Measurements from ENCODE around the gene MSX1.

The MSX1 gene

DNA sequence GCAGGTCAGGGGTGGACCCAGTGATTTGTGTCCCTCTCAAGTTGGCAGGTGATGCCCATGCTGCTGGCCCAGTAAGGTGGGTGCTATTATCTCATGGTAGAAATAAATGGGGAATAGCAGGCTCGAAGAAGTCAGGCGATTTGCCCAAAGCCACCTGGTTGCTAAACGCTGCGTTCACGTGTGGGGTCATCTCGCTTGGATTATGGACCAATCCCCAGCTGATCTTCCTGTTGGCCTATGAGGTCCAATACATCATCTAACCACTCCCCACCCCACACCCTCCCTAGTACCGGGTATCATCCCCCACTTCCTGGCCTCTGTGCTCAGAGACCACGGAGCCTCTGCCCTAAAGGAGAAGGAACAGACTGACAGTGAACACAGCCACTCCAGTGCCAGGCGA lies 18.3 kb upstream of the MSX1 start:
- DNase-seq = no peak

GRCh38 chr4:4842476-4843441 lies 16.7 kb upstream of the MSX1 start:
- DNase-seq = no peak

- no peak for DNase-seq
Observed at GRCh38 chr4:4843635-4844291, 15.7 kb upstream of the MSX1 start.

- no peak for DNase-seq
Observed at GRCh38 chr4:4845027-4845426, 14.4 kb upstream of the MSX1 start.

DNA sequence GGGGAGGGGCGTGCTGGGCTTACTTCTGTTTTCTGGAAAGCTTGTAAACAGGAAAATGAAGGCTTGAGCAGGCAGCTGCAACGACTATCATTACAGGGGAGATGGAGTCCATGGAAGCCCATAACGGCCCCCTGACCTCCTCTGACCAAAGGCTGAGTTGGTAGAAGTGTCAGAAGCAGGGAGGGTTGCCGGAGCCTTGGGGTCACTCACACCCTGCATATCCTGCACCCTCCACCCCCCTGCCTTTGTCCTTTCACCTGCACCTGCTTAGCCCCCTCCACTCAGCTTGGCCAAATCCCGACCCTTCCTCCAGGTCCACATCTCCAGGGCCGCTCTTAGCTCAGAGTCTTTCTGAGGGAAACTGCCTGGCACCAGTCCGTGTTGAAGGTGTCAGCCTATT lies 12.5 kb upstream of the MSX1 start:
- no peak for DNase-seq

DNA sequence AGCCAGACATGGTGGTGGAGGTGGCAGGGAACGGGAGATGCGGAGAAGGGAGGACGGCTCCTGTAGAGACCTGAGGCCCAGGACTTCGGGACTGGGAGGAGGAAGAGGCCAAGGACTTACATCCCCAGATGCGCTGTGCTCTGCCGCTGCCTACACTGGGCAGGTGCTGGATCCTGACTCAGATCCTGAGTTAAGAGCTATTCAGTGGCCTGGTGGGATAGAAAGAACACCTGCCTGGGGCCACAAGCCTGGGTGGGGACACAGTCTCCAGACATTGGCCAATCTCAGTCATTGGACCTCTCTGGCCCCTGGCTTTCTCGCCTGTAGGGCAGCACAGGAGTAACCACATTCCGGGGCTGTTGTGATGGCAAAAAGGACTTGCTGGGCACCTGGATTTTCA lies 10.9 kb upstream of the MSX1 start:
- DNase-seq = no peak

DNA sequence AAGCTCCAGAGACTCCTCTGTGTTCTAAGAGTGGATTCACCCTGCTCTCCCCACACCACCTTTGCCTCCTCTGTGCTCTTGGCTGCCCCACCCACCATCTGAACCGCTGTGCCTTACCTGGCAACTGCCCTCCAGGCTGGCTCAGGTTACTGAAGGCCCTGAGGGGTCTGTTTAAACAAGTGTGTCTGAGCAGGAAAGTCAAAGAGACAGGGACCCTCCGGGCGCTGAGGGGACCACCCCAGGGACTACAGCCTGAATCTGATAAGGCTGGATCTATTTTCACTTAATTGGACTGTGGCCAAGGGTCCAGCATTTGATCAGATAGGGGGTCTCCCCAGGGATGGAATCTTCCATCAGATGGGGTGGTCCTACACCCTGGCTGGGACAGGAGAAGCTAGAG lies 10.4 kb upstream of the MSX1 start:
- no peak for DNase-seq

- no peak for DNase-seq
Observed at GRCh38 chr4:4849524-4850193, 9.8 kb upstream of the MSX1 start.

DNA sequence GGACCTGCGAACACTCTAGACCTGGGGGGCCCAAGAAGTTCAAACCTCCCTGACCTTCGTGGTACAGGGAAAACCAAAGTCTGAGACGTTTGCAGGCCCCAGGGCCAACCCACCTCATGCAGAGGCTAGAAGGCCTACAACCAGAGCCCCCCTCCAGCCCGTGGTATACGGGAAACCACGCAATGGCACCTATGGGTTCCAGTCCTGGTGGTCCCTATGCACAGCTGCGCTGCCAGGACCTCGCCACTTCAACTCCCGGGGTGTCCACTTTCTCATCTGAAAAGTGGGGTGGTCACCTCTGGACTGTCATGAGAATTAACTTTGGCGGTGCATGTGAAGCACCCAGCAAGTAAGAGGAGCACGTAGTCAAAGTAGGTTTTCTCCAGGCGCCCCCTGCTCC lies 8.4 kb upstream of the MSX1 start:
- no peak for DNase-seq

GRCh38 chr4:4851906-4852305 lies 7.6 kb upstream of the MSX1 start:
- DNase-seq = no peak

DNA sequence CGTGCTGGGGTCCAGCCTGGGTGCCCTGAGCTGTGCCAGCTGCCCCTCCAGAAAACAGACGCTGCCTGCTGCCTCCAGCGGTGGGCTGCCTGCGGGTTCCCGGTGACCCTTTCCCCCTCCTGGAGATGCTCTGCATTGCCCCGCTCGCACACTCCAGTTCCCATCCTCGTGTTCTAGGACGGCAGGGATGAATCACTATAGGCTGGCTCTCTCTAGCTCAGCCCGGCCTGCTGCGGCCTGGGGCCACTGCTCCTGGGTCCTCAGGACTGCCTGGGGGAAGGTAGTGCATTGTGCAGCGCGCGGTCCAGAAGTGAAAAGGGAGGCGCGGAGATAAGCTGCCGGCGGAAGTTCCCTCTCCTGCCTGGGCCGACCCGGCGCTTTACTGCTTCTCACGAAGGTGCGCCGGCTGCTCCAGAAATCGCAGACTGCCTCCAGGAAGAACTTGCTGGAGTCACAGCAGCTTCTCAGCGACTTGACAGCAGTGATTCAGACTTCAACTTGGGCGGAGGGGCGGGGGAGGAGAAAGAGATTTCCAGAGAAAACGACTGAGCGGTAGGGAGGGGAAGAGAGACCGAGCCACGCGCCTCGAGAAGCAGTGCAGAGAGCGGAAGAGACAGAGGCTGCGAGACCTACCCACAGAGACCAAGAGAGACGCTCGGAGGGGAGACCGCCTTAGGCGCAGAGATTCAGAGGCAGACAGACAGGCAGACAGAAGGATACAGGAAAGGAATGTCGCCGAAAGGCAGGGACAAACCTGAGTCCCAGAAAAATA lies 6.7 kb upstream of the MSX1 start:
- no peak for DNase-seq

DNA sequence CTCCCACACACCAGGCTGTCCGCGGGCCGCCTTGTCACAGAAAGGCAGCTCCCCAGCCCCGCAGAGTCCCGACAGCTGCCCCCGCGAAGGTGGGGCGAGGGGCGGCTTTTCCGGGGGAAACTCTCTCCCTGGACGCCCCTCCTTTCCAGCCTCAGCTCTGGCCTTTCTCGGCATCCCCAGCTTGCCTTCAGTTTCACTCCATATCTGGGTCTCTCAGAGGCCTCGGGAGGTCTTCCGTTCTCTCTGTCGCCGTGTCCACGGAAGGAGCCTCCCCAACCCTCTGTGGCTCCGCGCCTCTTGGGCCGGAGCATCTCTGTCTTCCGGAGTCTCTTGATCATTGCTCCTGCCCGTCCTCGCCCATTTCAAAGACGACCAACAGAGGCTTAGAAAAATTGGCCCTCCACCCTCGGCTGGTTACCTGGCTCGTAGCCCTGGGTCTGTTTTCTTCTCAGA lies 6.1 kb upstream of the MSX1 start:
- DNase-seq = no peak

DNA sequence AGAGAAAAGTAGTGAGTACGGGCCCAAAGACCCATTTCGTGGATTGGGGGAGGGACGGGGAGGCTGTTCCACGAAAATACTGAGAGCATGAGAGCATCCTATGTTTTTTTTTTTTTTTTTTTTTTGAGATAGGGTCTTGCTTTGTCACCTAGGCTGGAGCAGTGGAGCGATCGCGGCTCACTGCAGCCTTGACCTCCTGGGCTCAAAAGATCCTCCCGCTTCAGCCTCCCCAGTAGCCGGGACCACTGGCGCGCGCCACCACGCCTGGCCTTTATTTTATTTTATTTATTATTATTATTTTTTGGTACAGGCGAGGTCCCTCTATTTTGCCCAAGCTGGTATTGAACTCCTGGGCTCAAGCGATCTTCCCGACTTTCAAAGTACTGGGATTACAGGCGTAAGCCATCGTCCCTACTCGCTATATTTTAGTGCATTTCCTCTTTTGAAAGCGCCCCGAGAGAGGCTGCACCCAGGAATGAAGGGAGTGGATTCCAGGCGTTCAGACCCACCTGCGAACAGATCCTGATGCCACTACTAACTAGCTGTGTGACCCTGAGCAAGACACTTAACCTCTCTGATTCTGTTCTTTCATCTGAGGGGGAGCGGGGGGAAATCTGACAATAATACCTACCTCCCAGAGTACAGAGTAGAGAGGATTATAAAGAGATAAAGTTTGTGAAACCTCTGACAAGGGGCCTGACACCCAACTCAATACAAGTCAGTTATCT lies 5.4 kb upstream of the MSX1 start:
- DNase-seq = no peak

DNA sequence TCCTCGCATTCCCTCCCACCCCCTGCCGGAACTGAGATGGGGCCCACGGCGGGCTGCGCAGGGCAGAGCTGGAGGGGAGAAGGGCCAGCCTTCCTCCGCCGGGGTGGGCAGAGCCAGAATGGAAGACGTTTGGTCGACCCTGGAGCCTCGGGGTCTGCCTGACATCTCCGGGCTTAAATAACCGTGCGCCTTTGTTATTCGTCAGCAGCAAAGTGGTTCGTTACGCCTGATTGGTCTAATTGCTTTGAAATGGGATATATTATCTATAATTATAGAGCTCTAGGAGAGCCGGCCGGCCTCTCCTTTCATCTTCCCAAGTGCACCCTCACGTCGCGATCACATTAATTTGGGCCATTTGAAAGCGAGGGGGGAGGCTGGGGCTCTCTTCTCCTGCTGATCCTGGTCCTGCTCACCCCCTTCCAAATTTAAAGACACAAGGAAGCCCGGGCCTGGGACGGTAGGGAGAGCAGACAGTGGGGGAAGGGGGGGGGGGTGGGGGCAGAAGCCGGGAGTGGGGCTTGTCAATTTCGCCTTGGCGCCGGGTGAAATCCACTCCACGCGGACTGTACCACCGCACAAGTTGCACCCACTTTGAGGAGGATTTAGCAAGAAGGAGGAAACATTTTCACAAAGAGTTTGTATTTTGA lies 4.7 kb upstream of the MSX1 start:
- DNase-seq = no peak

DNA sequence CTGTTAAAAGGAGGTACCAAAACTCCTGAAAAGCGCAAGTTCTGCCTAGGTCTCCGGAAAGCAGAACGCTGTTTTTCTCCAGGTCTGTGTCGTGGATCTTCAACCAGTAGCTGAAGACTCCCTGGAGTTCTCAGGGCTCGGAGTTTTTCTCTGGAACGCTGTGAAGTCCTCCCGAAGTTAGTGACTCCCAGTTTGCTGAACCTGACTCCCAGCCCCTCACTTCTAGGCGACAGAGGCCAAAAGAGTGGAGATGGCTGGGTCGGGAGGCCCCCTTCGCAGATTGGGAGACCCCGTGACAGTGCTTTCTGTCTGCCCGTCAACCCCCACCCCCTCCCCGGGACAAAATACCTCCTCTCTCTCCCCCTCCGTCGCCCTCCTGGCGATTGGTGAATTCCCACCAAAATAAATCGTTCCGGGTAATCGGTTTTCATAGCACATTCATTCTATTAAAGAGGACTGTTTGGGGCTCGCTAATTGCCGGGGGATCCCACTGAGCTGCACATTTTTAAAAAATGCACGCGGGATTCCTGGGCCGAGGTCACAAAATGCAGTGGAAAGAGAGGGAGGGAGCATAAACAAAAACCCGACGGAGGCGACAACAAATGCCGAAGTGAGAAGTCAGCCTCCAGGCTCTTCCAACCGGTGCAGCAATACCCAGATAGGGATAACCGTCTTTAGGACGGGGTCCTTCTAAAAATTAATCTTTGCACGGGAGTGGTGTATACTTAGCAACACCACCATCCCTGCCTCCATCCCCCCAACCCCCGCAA lies 4.0 kb upstream of the MSX1 start:
- DNase-seq = no peak

GRCh38 chr4:4856071-4857000 lies 3.1 kb upstream of the MSX1 start:
- DNase-seq = no peak

DNA sequence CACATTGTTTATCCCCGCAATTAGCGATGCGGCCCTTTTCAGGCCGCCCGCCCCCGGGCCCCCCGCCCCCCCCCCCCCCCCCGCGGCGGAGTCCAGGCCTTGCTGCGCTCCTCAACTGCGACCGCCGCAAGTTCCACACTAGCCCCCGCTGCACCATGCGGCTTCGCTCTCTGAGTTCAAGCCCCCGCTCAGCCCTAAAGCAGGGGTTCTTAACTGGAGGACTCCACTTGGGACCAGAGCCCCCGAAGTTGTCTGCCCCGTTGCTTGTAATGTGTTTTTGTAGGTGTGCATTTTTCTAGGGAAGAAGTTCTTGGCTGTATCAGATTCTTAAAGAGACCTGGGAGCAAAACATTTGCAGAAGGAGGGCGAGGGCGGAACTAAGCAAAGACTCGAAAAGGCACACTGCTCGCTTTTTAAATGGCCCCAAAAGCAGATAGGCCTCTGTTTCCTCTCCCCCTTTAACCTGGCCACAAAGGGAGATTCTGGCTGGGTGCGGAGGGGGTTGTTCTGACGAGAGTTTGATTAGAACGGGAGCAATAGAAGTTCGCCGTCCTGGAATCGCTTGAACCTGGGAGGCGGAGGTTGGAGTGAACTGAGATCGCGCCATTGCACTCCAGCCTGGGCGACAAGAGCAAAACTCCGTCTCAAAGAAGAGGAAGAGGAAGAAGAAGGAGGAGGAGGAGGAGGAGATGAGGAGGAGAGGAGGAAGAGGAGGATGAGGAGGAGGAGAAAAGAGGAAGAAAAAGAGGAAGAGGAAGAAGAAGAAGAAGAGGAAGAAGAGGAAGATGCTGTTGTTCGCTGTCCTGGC lies 2.3 kb upstream of the MSX1 start:
- DNase-seq = no peak

- no peak for DNase-seq
Observed at GRCh38 chr4:4857809-4858508, 1.5 kb upstream of the MSX1 start.
